ENCODE measurements around the gene PNPLA5.

- TF ChIP-seq, protein P1, sequence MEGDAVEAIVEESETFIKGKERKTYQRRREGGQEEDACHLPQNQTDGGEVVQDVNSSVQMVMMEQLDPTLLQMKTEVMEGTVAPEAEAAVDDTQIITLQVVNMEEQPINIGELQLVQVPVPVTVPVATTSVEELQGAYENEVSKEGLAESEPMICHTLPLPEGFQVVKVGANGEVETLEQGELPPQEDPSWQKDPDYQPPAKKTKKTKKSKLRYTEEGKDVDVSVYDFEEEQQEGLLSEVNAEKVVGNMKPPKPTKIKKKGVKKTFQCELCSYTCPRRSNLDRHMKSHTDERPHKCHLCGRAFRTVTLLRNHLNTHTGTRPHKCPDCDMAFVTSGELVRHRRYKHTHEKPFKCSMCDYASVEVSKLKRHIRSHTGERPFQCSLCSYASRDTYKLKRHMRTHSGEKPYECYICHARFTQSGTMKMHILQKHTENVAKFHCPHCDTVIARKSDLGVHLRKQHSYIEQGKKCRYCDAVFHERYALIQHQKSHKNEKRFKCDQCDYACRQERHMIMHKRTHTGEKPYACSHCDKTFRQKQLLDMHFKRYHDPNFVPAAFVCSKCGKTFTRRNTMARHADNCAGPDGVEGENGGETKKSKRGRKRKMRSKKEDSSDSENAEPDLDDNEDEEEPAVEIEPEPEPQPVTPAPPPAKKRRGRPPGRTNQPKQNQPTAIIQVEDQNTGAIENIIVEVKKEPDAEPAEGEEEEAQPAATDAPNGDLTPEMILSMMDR (optimal IDR thresholded peaks at IDR 0.05 in 1 of 3, IDR thresholded peaks at IDR 0.05 in 1 of 3, conservative IDR thresholded peaks at IDR 0.05 in 1 of 3; ENCODE audit: extremely low read depth in 1 of 3, insufficient read depth in 2 of 3, low read length in 3 of 3), result no peak
- TF ChIP-seq EZH2 (IDR thresholded peaks at IDR 0.05; ENCODE audit: low read length), result no peak
These were observed 3.1 kb downstream of the PNPLA5 start for GRCh38 chr22:43888740-43889139.
